Nephron (organoid): Measurements from ENCODE around the gene TLN1.

ENCODE experiments used
- H3K27ac Mint-ChIP-seq, 3 experiments: 2 replicates each; pipeline ENCODE4 v1.8.0; 2020; ENCODE audit warnings: mixed read lengths in 3 of 3, mild to moderate bottlenecking in 2 of 3, moderate library complexity in 1 of 3
- H3K27me3 Mint-ChIP-seq: 2 replicates; pipeline ENCODE4 v1.8.0; 2021; ENCODE audit warnings: low read depth, mild to moderate bottlenecking, moderate library complexity, mixed read lengths
- H3K36me3 Mint-ChIP-seq: 2 replicates; pipeline ENCODE4 v1.8.0; 2020; ENCODE audit warnings: low read depth, mixed read lengths
- H3K4me1 Mint-ChIP-seq: 2 replicates; pipeline ENCODE4 v1.8.0; 2020; ENCODE audit warnings: mixed read lengths
- H3K4me3 Mint-ChIP-seq, 3 experiments: 2 replicates each; pipeline ENCODE4 v1.8.0; 2020; ENCODE audit warnings: mild to moderate bottlenecking in 3 of 3, mixed read lengths in 3 of 3, moderate library complexity in 2 of 3
- H3K9me3 Mint-ChIP-seq: 2 replicates; pipeline ENCODE4 v1.8.0; 2020; ENCODE audit warnings: mixed read lengths
- CTCF ChIP-seq, 3 experiments: fragments of 200-600 bp; sonication (generic); IDR thresholded peaks; one replicate each; pipeline ENCODE4 v1.5.0; 2021; ENCODE audit warnings: antibody characterized with exemption in 3 of 3; ENCODE audit not compliant: unreplicated experiment in 3 of 3

Gene TLN1

GRCh38 chr9:35649431-35650340, 82.3 kb downstream of the TLN1 start:
- Mint-ChIP-seq H3K9me3 (no peaks in the 10 kb centered on the region), H3K36me3 (no peaks in the 10 kb centered on the region), H3K4me3 (no peak overlapping the region), H3K4me1 (peaks cover 23% of the 10 kb centered on the region), H3K27me3 (peaks cover 3% of the 10 kb centered on the region), H3K27ac (peak overlapping the region in 2 of 3 experiments; percentile 49 to 59)
- no peak for TF ChIP-seq CTCF (IDR thresholded peaks at IDR 0.05; ENCODE audit: unreplicated experiment in 3 of 3)
